ENCODE measurements around the gene RCSD1.

Gene RCSD1

DNA sequence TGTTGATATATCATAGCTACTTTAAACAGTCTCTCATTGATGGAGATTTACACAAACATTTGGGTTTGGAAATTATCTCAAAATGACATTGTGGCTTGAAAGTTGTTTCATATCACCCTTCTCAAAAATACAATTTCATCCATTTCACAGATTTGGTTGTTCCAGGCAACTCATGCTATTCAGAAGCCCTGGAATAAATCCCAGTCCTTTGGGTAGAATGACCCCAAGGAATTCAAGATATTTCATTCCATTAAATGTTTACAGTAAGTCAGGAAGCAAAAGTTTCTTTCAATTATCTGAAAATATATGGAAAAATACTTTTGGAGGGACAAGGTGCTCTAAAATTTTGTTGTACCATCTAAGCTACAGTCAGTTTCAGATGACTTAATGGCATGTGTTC, 118.9 kb downstream of the RCSD1 start:
- no peaks in the 10 kb centered on the region; the same call in 1 of the 2 replicates for H3K4me1 ChIP-seq
- no peaks in the 10 kb centered on the region for H3K36me3 ChIP-seq
- no peaks in the 10 kb centered on the region for H3K27me3 ChIP-seq
- no peak overlapping the region for H3K4me3 ChIP-seq (ENCODE audit: low read depth, low read length)
- DNase-seq: no peak
- H3K9me3 ChIP-seq: no peaks in the 10 kb centered on the region
- TF ChIP-seq, protein P1, sequence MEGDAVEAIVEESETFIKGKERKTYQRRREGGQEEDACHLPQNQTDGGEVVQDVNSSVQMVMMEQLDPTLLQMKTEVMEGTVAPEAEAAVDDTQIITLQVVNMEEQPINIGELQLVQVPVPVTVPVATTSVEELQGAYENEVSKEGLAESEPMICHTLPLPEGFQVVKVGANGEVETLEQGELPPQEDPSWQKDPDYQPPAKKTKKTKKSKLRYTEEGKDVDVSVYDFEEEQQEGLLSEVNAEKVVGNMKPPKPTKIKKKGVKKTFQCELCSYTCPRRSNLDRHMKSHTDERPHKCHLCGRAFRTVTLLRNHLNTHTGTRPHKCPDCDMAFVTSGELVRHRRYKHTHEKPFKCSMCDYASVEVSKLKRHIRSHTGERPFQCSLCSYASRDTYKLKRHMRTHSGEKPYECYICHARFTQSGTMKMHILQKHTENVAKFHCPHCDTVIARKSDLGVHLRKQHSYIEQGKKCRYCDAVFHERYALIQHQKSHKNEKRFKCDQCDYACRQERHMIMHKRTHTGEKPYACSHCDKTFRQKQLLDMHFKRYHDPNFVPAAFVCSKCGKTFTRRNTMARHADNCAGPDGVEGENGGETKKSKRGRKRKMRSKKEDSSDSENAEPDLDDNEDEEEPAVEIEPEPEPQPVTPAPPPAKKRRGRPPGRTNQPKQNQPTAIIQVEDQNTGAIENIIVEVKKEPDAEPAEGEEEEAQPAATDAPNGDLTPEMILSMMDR (IDR thresholded peaks at IDR 0.05; ENCODE audit: low read depth, low read length): no peak

DNA sequence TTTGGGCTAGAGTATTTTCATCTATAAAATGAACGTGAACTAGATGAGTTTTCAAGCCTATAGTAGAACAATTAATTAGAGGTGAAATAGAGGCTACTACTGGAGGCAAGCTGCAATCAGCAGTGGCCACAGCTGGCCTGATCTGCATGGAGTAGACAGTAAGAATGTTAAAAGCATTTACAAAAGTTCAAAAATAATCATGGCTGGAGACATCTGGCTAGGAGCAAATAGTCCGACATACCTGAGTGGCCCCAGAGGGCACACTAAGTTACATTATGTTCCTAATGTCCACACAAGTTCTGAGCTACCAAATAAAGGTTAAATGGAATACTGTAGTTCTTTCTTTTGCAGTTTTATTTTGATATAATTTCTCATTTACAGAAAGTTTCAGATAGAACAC, 119.7 kb downstream of the RCSD1 start:
- Histone ChIP-seq H3K9me3 (no peaks in the 10 kb centered on the region), H3K4me3 (ENCODE audit: low read depth, low read length) (no peak overlapping the region), H3K36me3 (no peaks in the 10 kb centered on the region), H3K27me3 (no peaks in the 10 kb centered on the region), H3K4me1 (no peaks in the 10 kb centered on the region; the same call in 1 of the 2 replicates)
- TF ChIP-seq, protein P1 (IDR thresholded peaks at IDR 0.05; ENCODE audit: low read depth, low read length): no peak
- DNase-seq: no peak

DNA sequence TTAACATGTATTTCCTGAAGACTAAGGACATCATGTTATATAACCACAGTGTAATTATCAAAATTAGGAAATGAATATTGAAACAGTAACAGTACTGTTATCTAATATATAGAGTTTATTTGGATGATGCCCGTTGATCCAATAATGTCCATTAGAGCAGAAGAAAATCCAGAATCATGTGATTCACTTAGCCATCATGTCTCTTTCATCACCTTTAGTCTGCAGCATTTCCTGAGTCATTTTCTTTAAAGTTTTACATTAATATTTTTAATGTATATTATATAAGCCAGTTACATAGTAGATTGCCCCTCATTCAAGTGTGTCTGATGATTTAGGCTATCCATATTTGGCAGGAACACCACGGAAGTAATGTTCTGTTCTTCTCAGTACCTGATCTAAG, 120.6 kb downstream of the RCSD1 start:
- no peak for DNase-seq
- TF ChIP-seq, protein P1 (IDR thresholded peaks at IDR 0.05; ENCODE audit: low read depth, low read length): no peak
- Histone ChIP-seq H3K27me3 (no peaks in the 10 kb centered on the region), H3K4me3 (ENCODE audit: low read depth, low read length) (no peak overlapping the region), H3K9me3 (no peaks in the 10 kb centered on the region), H3K36me3 (no peaks in the 10 kb centered on the region), H3K4me1 (no peaks in the 10 kb centered on the region; the same call in 1 of the 2 replicates)

DNA sequence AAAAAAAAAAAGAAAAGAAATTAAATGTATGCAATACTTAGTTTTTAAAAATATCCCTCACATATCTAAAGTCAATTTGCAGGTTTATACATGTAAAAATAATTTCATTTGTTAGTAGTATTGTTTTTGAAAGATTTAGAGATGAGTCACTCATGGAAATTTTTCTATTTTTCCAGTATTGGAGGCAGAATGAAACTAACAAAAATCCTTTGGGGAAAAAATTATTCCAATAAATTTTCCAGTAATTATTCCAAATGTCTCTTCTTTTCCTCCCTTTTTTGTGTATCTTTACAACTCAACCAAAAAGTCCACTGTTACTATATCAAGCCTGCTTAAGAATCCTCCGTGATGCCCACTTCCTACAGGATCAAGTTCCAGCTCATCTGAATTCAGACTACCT, 121.6 kb downstream of the RCSD1 start:
- Histone ChIP-seq H3K9me3 (no peaks in the 10 kb centered on the region), H3K4me3 (ENCODE audit: low read depth, low read length) (no peak overlapping the region), H3K4me1 (no peaks in the 10 kb centered on the region; the same call in 1 of the 2 replicates), H3K36me3 (no peaks in the 10 kb centered on the region), H3K27me3 (no peaks in the 10 kb centered on the region)
- DNase-seq: no peak
- TF ChIP-seq, protein P1 (IDR thresholded peaks at IDR 0.05; ENCODE audit: low read depth, low read length): no peak

DNA sequence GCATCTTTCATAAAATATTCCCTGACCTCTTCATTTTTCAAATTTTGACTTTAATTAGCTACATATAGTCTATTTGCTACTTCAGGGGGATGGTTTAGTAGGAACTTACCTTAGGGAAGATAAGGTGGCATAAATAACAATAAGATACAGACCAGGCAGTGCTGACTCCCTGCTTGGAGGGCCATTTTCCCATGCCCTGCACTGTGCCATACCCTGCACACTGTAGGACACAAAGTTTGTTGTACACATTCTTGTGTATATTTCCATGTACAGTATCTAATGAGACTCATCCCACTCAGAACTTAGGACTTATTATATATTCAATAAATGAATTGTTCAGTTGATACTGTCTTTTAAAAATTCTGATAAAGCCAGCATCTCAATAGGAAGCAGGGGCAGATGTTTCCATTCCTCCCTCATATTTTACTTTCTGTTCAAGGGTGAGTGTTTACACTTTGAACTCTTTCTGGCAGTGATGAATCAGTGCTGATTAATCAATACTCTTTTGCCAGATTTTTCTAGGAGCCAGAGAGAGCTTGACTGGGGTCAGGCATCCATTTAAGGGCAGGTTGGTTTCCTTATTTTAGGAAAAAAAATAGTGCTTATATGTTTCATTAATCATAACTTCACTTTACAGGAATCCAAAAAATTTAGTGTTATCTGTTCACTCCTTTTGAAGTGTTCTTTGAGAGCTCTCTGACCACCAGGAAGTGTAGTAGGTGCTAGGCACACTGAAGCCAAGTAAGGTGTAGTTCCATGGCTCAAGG, 122.4 kb downstream of the RCSD1 start:
- H3K36me3 ChIP-seq: no peaks in the 10 kb centered on the region
- no peaks in the 10 kb centered on the region for H3K9me3 ChIP-seq
- no peaks in the 10 kb centered on the region; the same call in 1 of the 2 replicates for H3K4me1 ChIP-seq
- H3K4me3 ChIP-seq (ENCODE audit: low read depth, low read length): no peak overlapping the region
- H3K27me3 ChIP-seq: no peaks in the 10 kb centered on the region
- no peak for DNase-seq
- TF ChIP-seq, protein P1 (IDR thresholded peaks at IDR 0.05; ENCODE audit: low read depth, low read length): no peak

DNA sequence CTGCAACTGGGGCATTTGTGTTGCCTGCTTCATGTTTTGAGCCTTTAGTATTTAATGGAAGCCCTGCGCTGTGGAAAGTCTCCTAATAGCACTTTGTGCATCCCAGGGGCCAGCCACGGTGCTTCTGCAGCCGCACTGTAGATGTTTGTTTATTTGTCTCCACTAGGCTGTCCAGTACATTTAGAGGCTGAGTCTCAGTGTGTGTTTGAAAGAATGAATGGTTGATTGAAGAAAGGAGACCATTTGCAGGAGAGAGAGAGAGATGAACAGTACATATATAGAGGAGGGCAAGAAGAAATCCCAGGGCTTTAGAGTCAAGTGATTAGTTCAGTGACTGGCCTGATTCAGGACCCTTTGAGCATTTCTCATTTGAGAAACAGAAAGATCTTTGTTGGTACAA, 125.6 kb downstream of the RCSD1 start:
- H3K27me3 ChIP-seq: no peaks in the 10 kb centered on the region
- H3K9me3 ChIP-seq: no peaks in the 10 kb centered on the region
- no peaks in the 10 kb centered on the region for H3K4me1 ChIP-seq
- DNase-seq: no peak
- H3K4me3 ChIP-seq (ENCODE audit: low read depth, low read length): no peak overlapping the region
- H3K36me3 ChIP-seq: no peaks in the 10 kb centered on the region
- TF ChIP-seq, protein P1 (IDR thresholded peaks at IDR 0.05; ENCODE audit: low read depth, low read length): no peak

Data from BE2C (cell line).